ENCODE data around the gene SMAD3.
A peak's percentile ranks its signal among the peaks of the same experiment; 100 is the strongest.

Gene SMAD3

DNA sequence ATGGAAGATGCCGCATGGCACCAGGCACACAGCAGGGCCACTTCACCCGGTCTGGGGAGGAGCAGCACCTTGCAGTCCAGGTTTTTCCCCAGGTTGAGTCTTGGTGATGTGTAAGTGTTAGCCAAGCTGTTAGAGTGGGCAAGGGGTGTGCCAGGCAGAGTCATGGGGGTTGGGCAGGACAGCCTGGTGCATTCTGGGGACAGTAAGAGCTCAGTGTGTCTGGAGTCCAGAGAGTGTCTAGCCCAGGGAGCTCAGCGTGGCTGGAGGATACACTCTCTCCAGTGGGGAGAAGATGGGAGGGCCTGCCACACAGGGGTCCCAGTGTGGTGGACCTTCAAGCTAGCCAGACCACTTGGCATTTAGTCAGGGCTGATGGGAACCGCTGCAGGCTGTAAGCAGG is 101.7 kb downstream of the SMAD3 start:
- DNase-seq, result no peak

DNA sequence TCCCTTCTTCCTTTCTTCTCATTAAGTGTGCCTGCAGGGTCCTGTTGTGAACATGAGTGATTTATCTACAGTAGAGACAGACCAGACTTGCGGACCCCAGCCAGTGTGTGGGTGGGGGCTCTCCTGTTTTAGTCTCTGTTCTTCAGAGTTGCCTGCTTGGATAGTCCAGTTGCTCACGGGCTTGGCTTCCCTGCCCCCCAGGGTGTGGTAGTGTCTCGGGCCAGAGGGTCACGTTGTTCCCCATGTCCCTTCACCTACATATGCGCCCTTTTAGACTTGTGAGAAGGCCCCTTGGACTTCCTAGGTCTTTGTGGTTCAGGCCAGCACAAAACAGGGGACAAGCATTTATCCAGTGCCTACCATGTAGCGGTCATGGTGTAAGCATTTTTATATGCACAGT is 103.3 kb downstream of the SMAD3 start:
- DNase-seq, result no peak

GRCh38 chr15:67170143-67170925 is 104.9 kb downstream of the SMAD3 start:
- no peak for DNase-seq

DNA sequence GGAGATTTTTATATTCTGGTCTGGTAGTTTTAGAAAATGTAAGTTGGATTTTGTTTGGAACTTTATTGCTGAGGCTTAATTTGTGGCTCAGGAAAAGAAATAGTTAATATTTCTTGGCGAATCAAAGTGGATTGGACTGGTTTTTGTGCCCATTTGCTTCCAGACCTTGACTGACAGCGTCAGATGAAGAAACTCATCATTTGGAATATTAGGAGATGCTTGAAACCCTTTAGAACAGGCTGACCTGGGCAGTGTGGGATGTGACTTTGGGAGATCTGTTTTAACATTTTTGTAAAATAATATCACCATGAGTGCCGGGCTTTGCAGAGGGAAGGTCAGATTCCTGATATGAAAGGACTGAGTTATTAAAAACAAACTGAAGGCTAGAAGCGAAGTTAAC is 106.1 kb downstream of the SMAD3 start:
- DNase-seq, result no peak

GRCh38 chr15:67172172-67172571 is 106.8 kb downstream of the SMAD3 start:
- no peak for DNase-seq

DNA sequence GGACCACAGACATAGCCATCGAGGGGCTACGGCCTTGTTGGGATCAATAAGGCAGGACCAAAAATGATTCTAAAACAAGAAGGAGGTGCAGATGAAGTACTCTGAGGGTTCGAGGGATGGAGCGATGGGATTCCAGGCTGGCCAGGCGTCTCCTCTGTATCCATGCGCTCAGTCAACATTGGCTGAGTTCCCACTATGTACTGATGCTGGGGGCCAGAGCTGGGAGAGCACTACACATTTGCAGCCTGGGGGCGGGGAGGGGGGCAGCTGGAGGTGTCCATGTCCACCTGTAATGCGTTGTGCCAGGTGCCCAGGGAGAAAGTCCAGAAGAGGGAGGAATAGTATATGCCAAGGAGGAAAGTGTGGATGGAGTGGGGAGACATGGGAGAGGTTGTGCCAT is 107.6 kb downstream of the SMAD3 start:
- no peak for DNase-seq

- no peak for DNase-seq
Measured at GRCh38 chr15:67173786-67174185, 108.4 kb downstream of the SMAD3 start.

DNA sequence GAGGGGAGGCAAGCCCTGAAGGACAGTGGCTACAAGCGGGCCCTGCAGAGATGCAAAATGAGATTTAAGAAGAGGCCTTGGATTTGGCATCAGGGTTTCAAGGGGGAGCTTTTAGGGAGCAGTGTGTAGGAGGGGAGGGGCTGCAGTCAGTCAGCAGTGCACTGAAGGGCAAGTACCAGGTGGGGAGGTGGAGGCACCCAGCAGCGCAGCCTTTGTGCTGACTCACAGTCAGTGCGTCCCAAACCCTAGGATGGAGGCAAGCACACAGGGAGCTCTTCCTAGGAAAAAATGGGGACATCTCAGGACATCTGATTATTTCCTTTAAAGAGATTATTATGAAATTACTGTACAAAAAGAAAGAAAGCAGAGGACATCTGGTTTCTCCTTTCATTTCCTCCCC is 109.0 kb downstream of the SMAD3 start:
- no peak for DNase-seq

DNA sequence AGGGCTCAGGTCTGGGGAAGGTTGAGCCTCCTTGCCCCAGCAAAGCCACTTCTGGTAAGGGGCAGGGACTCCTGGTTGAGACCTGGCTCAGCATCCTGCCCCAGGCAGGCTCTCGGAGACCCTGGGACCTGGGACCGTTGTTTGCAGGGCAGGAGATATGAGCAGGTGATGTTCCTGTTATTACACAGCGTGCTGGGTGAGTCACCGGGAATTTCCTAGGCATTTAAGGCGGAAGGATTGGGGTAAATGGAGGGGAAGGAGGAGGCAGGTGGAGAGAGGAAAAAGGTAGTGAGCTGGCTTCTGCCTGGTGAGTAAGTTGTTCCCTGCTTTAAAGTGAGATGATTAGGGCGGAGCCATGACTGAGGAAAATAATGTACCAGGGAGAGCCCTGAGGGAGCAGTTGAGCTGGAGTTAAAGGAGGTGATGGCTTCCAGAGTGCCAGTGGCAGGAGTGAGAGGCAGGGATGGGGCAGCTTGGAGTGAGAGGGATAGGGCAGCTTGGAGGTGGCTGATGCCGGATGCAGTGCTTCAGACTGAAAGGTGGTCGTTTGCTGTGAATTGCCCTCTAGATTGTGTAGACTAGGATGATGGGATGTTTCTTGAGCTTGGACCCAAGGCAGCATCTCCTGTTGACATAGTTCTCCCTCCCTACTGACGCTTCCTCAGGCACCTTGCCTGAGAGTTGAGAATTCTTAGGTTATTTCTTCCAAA is 109.6 kb downstream of the SMAD3 start:
- no peak for DNase-seq

GRCh38 chr15:67175643-67176071 is 110.3 kb downstream of the SMAD3 start:
- no peak for DNase-seq

DNA sequence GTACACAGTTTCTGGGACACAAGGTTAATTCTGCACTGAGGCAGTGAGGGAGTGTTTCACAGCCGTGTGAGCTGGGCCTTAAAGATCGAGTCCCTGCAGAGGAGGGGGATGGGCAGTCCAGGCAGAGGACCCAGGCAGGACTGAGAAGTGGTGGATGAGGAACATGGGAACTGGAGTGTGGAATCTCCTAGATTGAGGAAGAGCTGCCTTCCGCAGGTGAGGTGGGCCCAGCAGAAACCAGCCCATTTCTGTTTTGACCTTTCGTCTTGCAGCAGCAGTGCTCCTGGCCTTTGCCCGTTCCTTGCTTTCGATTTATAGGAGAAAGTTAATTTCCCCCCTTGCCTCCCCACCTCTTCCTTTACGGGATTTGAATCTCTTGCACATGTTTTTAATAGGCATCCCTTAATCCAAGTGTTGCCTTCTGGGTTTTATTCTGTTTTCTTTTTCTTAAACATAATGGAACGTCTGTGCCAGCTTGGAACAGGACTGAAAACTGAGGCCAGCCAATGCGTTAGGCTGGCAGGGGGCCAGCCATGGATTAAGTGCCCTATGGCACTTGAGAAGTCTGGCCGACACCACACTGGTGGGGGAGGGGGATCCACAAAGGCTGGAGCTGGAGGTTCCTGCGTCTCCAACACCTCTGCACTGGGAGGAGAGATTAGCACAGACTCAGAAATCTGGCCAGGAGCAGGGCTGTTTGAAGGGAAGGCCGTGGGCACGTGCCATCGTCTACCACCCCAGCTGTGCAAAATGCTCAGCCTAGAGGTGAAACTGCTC is 111.0 kb downstream of the SMAD3 start:
- peak; percentile 66 for DNase-seq

DNA sequence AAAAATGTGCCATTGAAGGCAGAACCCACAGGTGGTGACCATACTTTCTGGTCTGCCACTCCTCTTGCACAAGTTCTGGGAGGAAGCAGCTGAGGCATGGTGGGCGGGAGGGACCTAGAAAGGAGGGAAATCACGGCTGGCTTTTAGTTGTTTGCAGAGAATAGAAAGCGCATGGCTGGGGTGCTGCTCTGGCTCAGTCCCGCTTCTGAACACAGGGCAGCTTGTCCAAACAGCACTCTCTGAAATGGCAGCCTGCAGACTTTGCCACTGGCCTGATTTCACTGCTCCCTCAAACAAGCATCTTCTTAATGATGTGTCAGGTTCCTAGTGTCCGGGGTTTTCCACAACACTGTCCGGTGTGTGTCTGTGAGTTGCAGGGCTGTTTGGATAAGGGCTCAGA is 112.3 kb downstream of the SMAD3 start:
- DNase-seq, result no peak

GRCh38 chr15:67178569-67179210 is 113.3 kb downstream of the SMAD3 start:
- no peak for DNase-seq

GRCh38 chr15:67179411-67179995 is 114.1 kb downstream of the SMAD3 start:
- no peak for DNase-seq

DNA sequence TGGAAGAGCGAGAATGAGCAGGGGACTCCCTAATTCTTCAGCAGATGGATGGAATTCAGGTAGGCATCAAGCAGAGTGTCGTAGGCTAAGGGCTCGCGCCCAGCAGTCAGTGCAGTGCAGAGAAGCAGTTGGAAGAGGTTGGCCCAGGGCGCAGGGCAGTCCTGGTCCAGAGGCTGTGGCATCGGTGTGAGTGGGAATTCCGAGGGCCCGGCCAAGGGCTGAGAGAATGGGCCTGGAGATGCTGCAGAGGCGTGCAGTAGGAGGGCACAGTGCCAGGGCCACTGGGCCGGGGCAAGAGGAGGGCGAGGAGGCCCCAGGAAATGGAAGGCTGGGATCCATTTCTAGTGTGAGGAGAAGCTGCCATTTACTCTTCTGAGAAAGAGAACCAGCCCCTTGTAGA is 114.6 kb downstream of the SMAD3 start:
- no peak for DNase-seq

- no peak for DNase-seq
Measured at GRCh38 chr15:67180514-67181191, 115.3 kb downstream of the SMAD3 start.

- DNase-seq, result no peak
Measured at GRCh38 chr15:67181221-67181639, 115.8 kb downstream of the SMAD3 start.

DNA sequence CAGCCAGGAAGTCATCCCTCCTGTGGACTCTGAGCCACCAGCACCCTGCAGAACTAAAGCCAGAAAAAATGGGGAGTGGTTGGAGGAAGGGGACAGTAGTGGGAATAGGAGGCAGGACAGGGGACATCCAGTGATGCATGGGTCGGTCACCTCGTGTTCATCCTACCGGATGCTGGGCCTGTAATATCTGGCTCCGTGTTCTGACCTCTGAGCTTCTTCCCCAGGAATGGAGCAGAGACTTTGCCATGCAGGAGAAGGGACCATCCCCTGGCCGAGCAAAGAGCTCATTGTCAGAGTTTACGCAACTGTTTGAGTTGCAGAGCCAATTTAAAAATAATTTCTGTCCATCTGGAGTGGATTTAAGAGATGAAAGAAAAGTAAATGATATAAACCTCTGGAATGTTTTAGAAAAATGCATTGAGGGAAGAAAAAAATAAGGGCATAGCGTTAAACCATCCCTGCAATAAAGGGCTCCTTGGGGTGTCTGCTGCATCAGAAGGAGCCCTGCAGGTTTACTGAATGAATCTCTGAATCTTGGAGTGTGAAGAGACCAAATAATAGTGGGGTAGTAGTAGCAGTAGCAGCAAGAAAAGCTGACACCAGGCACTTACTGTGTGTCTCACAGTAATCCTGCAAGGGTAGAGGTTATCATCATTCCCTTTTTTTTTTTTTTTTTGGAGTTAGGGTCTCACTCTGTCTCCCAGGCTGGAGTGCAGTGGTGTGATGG is 118.2 kb downstream of the SMAD3 start:
- no peak for DNase-seq

DNA sequence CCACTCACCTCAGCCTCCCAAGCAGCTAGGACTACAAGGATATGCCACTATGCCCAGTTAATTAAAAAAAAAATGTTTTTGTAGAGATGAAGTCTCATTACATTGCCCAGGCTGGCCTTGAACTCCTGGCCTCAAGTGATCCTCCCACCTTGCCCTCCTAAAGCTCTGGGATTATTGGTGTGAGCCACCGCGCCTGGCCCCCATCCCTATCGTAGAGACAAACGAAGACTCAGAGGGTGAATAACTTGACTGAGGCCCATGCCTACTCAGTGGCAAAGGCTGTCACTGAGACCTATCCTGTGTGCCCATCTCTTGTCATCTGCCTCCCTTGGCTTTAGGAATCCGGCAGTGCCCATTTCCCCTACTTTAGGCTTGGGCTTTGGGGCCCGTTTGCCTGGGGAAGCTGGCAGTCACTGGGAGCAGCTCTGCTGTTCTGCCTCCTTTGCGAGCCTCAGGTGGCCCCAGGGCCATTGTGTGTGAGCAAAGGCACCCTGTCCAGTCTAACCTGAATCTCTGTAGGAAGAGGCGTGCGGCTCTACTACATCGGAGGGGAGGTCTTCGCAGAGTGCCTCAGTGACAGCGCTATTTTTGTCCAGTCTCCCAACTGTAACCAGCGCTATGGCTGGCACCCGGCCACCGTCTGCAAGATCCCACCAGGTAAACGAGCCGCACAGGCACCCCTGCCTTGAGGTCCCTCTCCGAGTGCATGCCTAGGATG is 119.0 kb downstream of the SMAD3 start:
- DNase-seq, result no peak

DNA sequence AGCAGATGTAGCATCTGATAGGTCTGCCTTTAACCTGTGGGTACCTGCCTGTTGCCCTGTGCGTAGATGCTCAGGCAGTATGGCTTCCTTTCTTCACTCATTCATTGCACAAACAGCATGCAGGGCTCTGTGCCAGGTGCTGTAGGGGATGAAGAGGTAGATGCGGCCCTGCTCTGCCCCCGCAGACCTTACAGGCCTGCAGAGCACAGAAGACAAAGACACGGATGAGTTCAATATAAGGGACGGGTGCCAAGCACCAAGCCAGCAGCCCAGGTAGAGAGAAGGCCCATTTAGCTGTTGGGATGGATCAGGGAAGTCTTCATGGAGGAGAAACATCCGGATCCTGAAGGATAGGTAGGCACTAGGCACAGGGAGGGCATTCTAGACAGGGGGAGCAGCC is 119.6 kb downstream of the SMAD3 start:
- peak; percentile 24 for DNase-seq

All from DMS79 treated with DMSO at 0.1 percent for 48 hours (cell line).